Vagina (tissue), 2 donors: ENCODE data around the gene IL13RA1.

Experiments used
- POLR2A ChIP-seq, 2 donors: fragments of 450-650 bp; IDR thresholded peaks; one replicate each; pipeline ENCODE4 v1.6.1; 2017; ENCODE audit warnings: antibody characterized with exemption in 2 of 2, mild to moderate bottlenecking in 2 of 2, moderate library complexity in 2 of 2
- TF ChIP-seq, protein P1 (sequence below), 3 experiments: fragments of 450-650 bp in 2 of 3; fragments of 200-600 bp in 1 of 3; sonication (generic) in 1 of 3; IDR thresholded peaks; one replicate each; pipeline ENCODE4 v1.5.1; 2017 to 2019; ENCODE audit warnings: antibody characterized with exemption in 3 of 3, mild to moderate bottlenecking in 2 of 3, moderate library complexity in 2 of 3

DNA sequence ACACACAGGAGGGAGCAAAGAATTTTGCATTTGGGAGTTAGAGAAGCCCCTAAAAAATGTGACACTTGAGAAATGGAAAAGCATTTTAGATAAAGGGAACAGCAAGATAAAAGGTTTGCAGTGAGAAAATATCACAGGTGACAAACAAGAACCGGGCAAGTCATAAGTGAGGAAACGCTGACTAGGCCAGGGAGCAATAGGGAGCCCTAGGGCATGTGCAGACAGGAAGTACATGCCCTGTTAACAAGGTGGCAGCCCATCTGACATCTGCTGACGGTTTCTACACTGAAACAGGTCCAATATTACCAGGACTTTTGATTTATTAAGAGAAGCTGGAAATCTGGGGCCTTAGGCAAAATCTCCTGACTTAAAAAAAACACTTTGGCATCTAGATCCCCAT is 4.0 kb upstream of the IL13RA1 start:
- TF ChIP-seq POLR2A (IDR thresholded peaks at IDR 0.05), result no peak
- TF ChIP-seq, protein P1, sequence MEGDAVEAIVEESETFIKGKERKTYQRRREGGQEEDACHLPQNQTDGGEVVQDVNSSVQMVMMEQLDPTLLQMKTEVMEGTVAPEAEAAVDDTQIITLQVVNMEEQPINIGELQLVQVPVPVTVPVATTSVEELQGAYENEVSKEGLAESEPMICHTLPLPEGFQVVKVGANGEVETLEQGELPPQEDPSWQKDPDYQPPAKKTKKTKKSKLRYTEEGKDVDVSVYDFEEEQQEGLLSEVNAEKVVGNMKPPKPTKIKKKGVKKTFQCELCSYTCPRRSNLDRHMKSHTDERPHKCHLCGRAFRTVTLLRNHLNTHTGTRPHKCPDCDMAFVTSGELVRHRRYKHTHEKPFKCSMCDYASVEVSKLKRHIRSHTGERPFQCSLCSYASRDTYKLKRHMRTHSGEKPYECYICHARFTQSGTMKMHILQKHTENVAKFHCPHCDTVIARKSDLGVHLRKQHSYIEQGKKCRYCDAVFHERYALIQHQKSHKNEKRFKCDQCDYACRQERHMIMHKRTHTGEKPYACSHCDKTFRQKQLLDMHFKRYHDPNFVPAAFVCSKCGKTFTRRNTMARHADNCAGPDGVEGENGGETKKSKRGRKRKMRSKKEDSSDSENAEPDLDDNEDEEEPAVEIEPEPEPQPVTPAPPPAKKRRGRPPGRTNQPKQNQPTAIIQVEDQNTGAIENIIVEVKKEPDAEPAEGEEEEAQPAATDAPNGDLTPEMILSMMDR (IDR thresholded peaks at IDR 0.05), result no peak
